Measurements from ENCODE around the gene TSPAN7.

The TSPAN7 gene

GRCh38 chrX:38649221-38649620, 87.9 kb downstream of the TSPAN7 start:
- Histone ChIP-seq H3K36me3 (ENCODE audit: insufficient read depth, low read length) (no peaks in the 10 kb centered on the region), H3K27me3 (ENCODE audit: insufficient read depth, low read length) (no peaks in the 10 kb centered on the region), H3K9me3 (ENCODE audit: insufficient read depth, low read depth, low read length) (no peaks in the 10 kb centered on the region), H3K27ac (ENCODE audit: low read depth, low read length) (no peak overlapping the region), H3K9ac (ENCODE audit: low read depth, low read length) (no peak overlapping the region), H3K4me1 (ENCODE audit: insufficient read depth, low read length) (no peaks in the 10 kb centered on the region), H3K4me3 (ENCODE audit: low read length) (no peak overlapping the region)
- 91% methylated on average over 1 of the region's 1 CpG for WGBS

GRCh38 chrX:38649674-38650647, 88.6 kb downstream of the TSPAN7 start:
- no peak overlapping the region for H3K27ac ChIP-seq (ENCODE audit: low read depth, low read length)
- H3K27me3 ChIP-seq (ENCODE audit: insufficient read depth, low read length), result no peaks in the 10 kb centered on the region
- H3K9ac ChIP-seq (ENCODE audit: low read depth, low read length), result no peak overlapping the region
- no peaks in the 10 kb centered on the region for H3K9me3 ChIP-seq (ENCODE audit: insufficient read depth, low read depth, low read length)
- 92% methylated on average over 6 of the region's 6 CpGs for WGBS
- no peaks in the 10 kb centered on the region for H3K36me3 ChIP-seq (ENCODE audit: insufficient read depth, low read length)
- H3K4me1 ChIP-seq (ENCODE audit: insufficient read depth, low read length), result no peaks in the 10 kb centered on the region
- H3K4me3 ChIP-seq (ENCODE audit: low read length), result no peak overlapping the region

GRCh38 chrX:38651625-38652601, 90.6 kb downstream of the TSPAN7 start:
- Histone ChIP-seq H3K4me1 (ENCODE audit: insufficient read depth, low read length) (no peaks in the 10 kb centered on the region), H3K27me3 (ENCODE audit: insufficient read depth, low read length) (no peaks in the 10 kb centered on the region), H3K9me3 (ENCODE audit: insufficient read depth, low read depth, low read length) (no peaks in the 10 kb centered on the region), H3K4me3 (ENCODE audit: low read length) (no peak overlapping the region), H3K9ac (ENCODE audit: low read depth, low read length) (no peak overlapping the region), H3K27ac (ENCODE audit: low read depth, low read length) (no peak overlapping the region), H3K36me3 (ENCODE audit: insufficient read depth, low read length) (no peaks in the 10 kb centered on the region)
- 100% methylated on average over 1 of the region's 2 CpGs for WGBS

- Histone ChIP-seq H3K4me1 (ENCODE audit: insufficient read depth, low read length) (no peaks in the 10 kb centered on the region), H3K4me3 (ENCODE audit: low read length) (no peak overlapping the region), H3K36me3 (ENCODE audit: insufficient read depth, low read length) (no peaks in the 10 kb centered on the region), H3K27ac (ENCODE audit: low read depth, low read length) (no peak overlapping the region), H3K9me3 (ENCODE audit: insufficient read depth, low read depth, low read length) (no peaks in the 10 kb centered on the region), H3K27me3 (ENCODE audit: insufficient read depth, low read length) (no peaks in the 10 kb centered on the region), H3K9ac (ENCODE audit: low read depth, low read length) (no peak overlapping the region)
- WGBS, result 94% methylated on average over 13 of the region's 13 CpGs
Observed at GRCh38 chrX:38652934-38653442, 91.6 kb downstream of the TSPAN7 start.

- Histone ChIP-seq H3K27me3 (ENCODE audit: insufficient read depth, low read length) (no peaks in the 10 kb centered on the region), H3K9me3 (ENCODE audit: insufficient read depth, low read depth, low read length) (no peaks in the 10 kb centered on the region), H3K36me3 (ENCODE audit: insufficient read depth, low read length) (no peaks in the 10 kb centered on the region), H3K4me3 (ENCODE audit: low read length) (no peak overlapping the region), H3K27ac (ENCODE audit: low read depth, low read length) (no peak overlapping the region), H3K4me1 (ENCODE audit: insufficient read depth, low read length) (no peaks in the 10 kb centered on the region), H3K9ac (ENCODE audit: low read depth, low read length) (no peak overlapping the region)
- WGBS, result 100% methylated on average over 1 of the region's 1 CpG
Observed at GRCh38 chrX:38654302-38654701, 93.0 kb downstream of the TSPAN7 start.

GRCh38 chrX:38656350-38656915, 95.1 kb downstream of the TSPAN7 start:
- H3K9me3 ChIP-seq (ENCODE audit: insufficient read depth, low read depth, low read length), result no peaks in the 10 kb centered on the region
- H3K27ac ChIP-seq (ENCODE audit: low read depth, low read length), result no peak overlapping the region
- H3K4me3 ChIP-seq (ENCODE audit: low read length), result no peak overlapping the region
- no peaks in the 10 kb centered on the region for H3K27me3 ChIP-seq (ENCODE audit: insufficient read depth, low read length)
- H3K9ac ChIP-seq (ENCODE audit: low read depth, low read length), result no peak overlapping the region
- H3K4me1 ChIP-seq (ENCODE audit: insufficient read depth, low read length), result no peaks in the 10 kb centered on the region
- no peaks in the 10 kb centered on the region for H3K36me3 ChIP-seq (ENCODE audit: insufficient read depth, low read length)
- 89% methylated on average over 4 of the region's 4 CpGs for WGBS

- H3K9me3 ChIP-seq (ENCODE audit: insufficient read depth, low read depth, low read length), result no peaks in the 10 kb centered on the region
- H3K9ac ChIP-seq (ENCODE audit: low read depth, low read length), result no peak overlapping the region
- no peaks in the 10 kb centered on the region for H3K27me3 ChIP-seq (ENCODE audit: insufficient read depth, low read length)
- no peaks in the 10 kb centered on the region for H3K4me1 ChIP-seq (ENCODE audit: insufficient read depth, low read length)
- H3K4me3 ChIP-seq (ENCODE audit: low read length), result no peak overlapping the region
- H3K36me3 ChIP-seq (ENCODE audit: insufficient read depth, low read length), result no peaks in the 10 kb centered on the region
- no peak overlapping the region for H3K27ac ChIP-seq (ENCODE audit: low read depth, low read length)
Observed at GRCh38 chrX:38657562-38657961, 96.2 kb downstream of the TSPAN7 start.

GRCh38 chrX:38660395-38661102, 99.2 kb downstream of the TSPAN7 start:
- Histone ChIP-seq H3K9ac (ENCODE audit: low read depth, low read length) (no peak overlapping the region), H3K9me3 (ENCODE audit: insufficient read depth, low read depth, low read length) (no peaks in the 10 kb centered on the region), H3K4me3 (ENCODE audit: low read length) (no peak overlapping the region), H3K4me1 (ENCODE audit: insufficient read depth, low read length) (no peaks in the 10 kb centered on the region), H3K27me3 (ENCODE audit: insufficient read depth, low read length) (no peaks in the 10 kb centered on the region), H3K36me3 (ENCODE audit: insufficient read depth, low read length) (no peaks in the 10 kb centered on the region), H3K27ac (ENCODE audit: low read depth, low read length) (no peak overlapping the region)
- WGBS, result 89% methylated on average over 6 of the region's 6 CpGs

GRCh38 chrX:38661103-38661441, 99.7 kb downstream of the TSPAN7 start:
- Histone ChIP-seq H3K27me3 (ENCODE audit: insufficient read depth, low read length) (no peaks in the 10 kb centered on the region), H3K4me3 (ENCODE audit: low read length) (no peak overlapping the region), H3K27ac (ENCODE audit: low read depth, low read length) (no peak overlapping the region), H3K9ac (ENCODE audit: low read depth, low read length) (no peak overlapping the region), H3K4me1 (ENCODE audit: insufficient read depth, low read length) (no peaks in the 10 kb centered on the region), H3K36me3 (ENCODE audit: insufficient read depth, low read length) (no peaks in the 10 kb centered on the region), H3K9me3 (ENCODE audit: insufficient read depth, low read depth, low read length) (no peaks in the 10 kb centered on the region)
- WGBS, result 69% methylated on average over 1 of the region's 1 CpG

GRCh38 chrX:38661561-38661960, 100.2 kb downstream of the TSPAN7 start:
- H3K36me3 ChIP-seq (ENCODE audit: insufficient read depth, low read length), result no peaks in the 10 kb centered on the region
- H3K27ac ChIP-seq (ENCODE audit: low read depth, low read length), result no peak overlapping the region
- no peaks in the 10 kb centered on the region for H3K27me3 ChIP-seq (ENCODE audit: insufficient read depth, low read length)
- 95% methylated on average over 3 of the region's 5 CpGs for WGBS
- H3K9ac ChIP-seq (ENCODE audit: low read depth, low read length), result no peak overlapping the region
- no peak overlapping the region for H3K4me3 ChIP-seq (ENCODE audit: low read length)
- H3K4me1 ChIP-seq (ENCODE audit: insufficient read depth, low read length), result no peaks in the 10 kb centered on the region
- H3K9me3 ChIP-seq (ENCODE audit: insufficient read depth, low read depth, low read length), result no peaks in the 10 kb centered on the region
